ENCODE measurements around the gene CD248.

CD248 gene

DNA sequence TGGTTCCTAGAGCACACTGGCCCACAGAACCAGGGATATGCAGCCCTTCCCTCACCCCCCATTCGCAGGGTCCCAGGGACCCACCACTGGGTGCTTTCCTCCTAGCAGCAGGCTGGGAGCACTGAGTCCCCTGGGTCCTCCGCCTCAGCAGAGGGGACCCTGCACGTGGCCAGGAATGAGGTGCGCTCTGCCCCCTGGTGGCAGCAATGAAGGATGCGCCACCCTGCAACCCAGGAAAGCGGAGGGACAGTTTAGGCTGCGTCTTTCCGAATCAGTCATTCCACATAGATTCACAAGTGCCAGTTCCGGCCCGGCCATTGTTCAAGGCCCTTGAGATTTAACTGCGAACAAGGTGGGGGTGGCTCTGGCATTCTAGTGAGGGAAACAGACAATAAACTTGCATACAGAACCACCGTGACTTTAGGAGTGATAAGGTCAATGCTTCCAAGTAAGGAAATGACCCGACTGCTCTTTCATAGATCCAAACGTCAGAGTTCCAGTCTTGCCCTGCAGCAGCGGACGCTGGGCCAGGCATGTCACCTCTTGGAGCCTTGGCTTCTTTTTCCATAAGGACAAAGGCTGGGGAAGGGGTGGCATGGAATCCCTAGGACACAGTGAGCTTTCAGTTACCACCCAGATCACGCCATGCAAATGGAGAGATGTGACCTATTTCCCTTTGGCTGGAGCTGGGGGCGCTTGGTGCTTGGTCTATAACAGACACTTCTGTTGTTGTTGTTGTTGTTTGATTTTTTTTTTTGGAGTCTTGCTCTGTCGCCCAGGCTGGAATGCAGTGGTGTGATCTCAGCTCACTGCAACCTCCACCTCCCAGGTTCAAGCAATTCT, 11.7 kb upstream of the CD248 start:
- TF ChIP-seq, protein P1, sequence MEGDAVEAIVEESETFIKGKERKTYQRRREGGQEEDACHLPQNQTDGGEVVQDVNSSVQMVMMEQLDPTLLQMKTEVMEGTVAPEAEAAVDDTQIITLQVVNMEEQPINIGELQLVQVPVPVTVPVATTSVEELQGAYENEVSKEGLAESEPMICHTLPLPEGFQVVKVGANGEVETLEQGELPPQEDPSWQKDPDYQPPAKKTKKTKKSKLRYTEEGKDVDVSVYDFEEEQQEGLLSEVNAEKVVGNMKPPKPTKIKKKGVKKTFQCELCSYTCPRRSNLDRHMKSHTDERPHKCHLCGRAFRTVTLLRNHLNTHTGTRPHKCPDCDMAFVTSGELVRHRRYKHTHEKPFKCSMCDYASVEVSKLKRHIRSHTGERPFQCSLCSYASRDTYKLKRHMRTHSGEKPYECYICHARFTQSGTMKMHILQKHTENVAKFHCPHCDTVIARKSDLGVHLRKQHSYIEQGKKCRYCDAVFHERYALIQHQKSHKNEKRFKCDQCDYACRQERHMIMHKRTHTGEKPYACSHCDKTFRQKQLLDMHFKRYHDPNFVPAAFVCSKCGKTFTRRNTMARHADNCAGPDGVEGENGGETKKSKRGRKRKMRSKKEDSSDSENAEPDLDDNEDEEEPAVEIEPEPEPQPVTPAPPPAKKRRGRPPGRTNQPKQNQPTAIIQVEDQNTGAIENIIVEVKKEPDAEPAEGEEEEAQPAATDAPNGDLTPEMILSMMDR (IDR thresholded peaks at IDR 0.05; ENCODE audit: control insufficient read depth, insufficient read depth, low read depth, low read length, missing control alignments) = peak; percentile 94
- DNase-seq (ENCODE audit: low read depth) = no peak
- H3K4me3 ChIP-seq (ENCODE audit: control insufficient read depth, low read depth, low read length) = no peak overlapping the region

DNA sequence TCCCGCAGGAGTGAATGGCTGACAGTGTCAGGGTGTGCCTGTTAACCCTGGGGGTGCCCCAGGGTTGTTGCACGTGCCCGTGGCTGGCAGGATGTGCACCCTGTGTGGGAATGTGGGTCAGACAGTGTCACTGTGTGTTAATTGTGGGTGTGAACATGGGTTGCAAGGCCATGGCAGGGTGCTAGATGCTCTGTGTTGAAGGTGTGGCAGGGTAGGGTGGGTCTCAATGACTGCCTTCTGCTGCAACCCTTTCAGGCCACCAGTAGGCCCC, 11.1 kb upstream of the CD248 start:
- H3K4me3 ChIP-seq (ENCODE audit: control insufficient read depth, low read depth, low read length) = no peak overlapping the region
- TF ChIP-seq, protein P1 (IDR thresholded peaks at IDR 0.05; ENCODE audit: control insufficient read depth, insufficient read depth, low read depth, low read length, missing control alignments) = no peak
- DNase-seq (ENCODE audit: low read depth) = no peak

DNA sequence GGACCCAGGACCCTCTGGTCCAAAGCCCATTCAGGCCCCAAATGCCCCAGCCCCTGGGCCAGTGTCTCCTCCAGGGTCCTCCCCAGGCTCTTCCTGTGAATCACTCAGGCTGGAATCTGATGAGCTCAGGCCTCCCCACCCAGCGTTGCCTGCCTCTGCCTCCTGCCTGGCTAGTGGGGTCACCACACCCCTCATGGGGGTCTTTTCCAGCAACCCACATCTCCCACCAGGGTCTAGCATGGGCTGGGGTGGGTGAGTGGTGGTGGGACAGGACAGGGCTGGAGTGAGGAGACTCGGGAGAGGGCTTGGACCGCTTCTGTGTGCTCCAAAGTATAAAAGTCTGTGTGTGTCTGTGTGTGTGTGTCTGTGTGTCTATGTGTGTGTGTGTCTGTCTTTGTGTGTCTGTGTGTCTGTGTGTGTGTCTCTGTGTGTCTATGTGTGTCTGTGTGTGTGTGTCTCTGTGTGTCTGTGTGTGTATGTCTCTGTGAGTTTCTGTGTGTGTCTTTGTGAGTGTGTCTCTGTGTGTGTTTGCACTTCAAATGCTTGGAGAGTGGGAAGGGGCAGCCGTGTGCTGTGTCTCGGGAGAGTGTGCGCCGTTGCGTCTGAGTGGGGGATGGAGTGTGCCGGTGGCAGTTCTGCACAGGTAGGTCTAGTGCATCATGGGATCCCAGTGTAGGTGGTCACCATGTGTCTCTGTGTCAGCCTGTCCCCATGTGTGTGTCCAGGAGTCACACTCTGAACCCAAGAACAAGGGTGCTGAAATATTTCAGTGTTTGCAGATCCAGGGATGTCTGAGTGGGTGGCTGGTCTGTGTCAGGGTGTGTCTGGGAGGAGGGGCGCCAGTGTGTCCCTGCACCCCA, 10.6 kb upstream of the CD248 start:
- no peak overlapping the region for H3K4me3 ChIP-seq (ENCODE audit: control insufficient read depth, low read depth, low read length)
- DNase-seq (ENCODE audit: low read depth) = no peak
- TF ChIP-seq, protein P1 (IDR thresholded peaks at IDR 0.05; ENCODE audit: control insufficient read depth, insufficient read depth, low read depth, low read length, missing control alignments) = no peak

DNA sequence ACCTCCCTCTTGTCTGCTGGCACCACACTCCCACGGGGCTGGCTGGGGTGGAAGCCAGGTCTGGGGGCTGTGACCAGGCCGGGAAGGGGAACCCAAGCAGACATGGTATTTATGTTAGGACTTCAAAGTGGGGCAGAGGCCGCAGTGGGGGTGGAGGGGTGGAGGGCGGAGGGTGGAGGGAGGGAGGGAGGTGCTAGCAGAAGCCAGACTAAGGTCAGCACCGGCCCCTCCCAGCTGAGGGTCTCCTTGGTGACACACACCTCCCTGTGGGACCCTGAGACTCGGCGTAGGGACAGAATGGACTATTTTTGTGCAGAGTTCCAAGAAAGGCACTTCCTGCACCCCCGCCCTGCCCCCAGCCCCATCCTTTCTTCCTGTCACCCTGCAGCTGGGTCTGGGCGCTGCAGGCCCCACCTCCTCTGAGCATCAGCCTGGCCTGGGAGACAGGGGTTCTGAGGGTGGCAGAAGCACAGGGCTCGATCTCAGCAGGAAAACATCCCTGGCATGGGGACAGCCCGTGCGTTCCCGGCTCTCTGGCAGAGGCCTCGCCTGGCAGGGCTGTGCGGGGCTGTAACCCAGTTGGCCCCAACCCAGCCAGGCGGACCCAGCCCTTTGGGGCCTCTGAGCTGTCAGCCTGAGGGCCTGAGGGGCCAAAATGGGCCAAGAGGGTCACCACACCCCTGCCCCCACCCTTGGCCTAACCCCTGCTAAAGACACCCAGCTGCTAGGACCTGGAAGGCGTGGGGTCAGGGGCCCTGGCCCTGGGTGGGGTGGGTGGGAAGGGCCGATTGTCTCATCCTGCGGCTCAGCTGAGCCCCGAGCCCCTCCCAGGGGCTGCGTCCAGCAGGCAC, 9.6 kb upstream of the CD248 start:
- no peak overlapping the region for H3K4me3 ChIP-seq (ENCODE audit: control insufficient read depth, low read depth, low read length)
- TF ChIP-seq, protein P1 (IDR thresholded peaks at IDR 0.05; ENCODE audit: control insufficient read depth, insufficient read depth, low read depth, low read length, missing control alignments) = no peak
- DNase-seq (ENCODE audit: low read depth) = no peak

DNA sequence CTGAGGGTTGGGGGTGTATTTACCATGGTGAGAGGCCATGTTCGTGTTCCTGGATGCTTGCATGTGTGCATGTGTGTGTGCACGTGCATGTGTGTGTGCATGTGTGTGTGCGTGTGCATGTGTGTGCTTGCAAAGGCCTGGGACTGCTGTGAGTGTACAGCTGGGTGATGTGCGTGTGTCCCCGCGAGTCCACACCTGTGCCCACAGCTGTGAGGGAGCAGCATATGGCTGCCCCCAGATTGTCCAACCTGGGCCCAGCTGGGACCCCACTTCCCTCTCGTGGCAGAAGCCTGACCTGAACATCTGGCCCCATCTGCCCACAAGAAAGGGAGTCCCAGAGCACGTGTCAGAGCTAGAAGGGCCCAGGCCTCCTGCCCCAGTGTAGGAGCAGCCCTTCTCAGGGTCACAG, 8.4 kb upstream of the CD248 start:
- TF ChIP-seq, protein P1 (IDR thresholded peaks at IDR 0.05; ENCODE audit: control insufficient read depth, insufficient read depth, low read depth, low read length, missing control alignments) = no peak
- DNase-seq (ENCODE audit: low read depth) = no peak
- H3K4me3 ChIP-seq (ENCODE audit: control insufficient read depth, low read depth, low read length) = no peak overlapping the region

DNA sequence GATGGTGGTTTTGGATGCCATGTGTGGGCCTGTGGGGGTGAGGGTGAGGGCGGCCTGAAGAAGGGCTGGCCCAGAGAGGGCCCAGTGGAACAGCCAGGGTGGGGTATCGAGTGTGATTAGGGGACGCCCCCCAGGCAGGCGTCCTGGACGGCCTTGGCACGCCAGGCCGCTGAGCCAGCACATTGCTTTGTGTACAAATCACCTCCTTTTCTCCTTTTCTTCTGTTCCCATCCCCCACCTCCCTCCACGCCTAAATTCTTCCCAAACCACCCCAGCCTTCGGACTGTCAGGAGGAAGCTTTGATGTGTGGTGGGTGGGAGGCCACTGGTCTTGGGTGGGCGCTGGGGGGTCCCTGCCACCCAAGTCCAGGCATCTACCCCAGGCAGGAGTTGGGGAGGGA, 7.8 kb upstream of the CD248 start:
- DNase-seq (ENCODE audit: low read depth) = no peak
- H3K4me3 ChIP-seq (ENCODE audit: control insufficient read depth, low read depth, low read length) = no peak overlapping the region
- TF ChIP-seq, protein P1 (IDR thresholded peaks at IDR 0.05; ENCODE audit: control insufficient read depth, insufficient read depth, low read depth, low read length, missing control alignments) = no peak

All from AG09309 (cell line).